ENCODE measurements around the gene MPRIP.

The MPRIP gene

DNA sequence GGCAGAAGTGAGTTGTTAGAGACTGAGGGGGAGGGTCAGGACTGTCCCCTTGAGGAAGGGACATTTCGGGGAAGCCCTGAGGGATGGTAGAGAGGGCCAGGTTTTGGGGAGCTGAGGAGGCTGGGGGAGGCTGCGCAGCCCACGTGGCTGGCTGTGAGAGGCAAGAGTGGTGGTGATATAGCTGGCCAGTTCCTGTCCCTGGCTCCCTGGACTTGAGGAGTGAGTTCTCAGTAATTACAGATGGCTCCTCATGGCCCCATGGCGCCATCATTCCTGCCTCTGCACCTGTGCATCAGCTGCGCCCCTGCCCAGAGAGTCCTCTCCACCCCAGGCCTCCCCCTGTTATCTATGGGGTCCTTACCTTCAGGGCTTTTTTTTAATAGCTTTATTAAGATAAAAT lies 30.3 kb downstream of the MPRIP start:
- DNase-seq: no peak

DNA sequence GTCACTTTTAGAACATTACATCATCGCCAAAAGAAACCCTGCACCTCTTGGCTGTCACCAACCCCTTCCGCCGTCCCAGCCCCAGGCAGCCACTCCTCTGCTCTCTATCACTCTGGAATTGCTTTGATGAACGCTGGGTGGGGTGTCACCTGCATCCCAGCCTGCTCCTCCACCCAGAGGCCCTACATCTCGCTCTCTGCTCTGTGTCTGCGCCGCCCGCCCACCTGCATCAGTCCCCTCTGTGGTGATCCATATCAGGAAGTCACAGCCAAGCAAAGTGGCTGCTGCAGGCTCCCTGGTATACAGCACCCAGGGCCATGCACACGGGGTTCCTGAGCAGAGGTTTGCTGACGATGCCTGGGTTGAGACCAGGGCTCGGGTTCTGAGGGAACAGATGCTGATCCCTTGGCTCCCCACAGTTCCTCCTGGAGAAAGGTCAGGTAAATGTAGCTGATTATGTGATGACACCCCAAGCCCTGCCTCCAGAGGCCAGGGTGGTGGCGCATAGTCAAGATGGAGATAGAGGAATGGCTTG lies 30.8 kb downstream of the MPRIP start:
- no peak for DNase-seq

DNA sequence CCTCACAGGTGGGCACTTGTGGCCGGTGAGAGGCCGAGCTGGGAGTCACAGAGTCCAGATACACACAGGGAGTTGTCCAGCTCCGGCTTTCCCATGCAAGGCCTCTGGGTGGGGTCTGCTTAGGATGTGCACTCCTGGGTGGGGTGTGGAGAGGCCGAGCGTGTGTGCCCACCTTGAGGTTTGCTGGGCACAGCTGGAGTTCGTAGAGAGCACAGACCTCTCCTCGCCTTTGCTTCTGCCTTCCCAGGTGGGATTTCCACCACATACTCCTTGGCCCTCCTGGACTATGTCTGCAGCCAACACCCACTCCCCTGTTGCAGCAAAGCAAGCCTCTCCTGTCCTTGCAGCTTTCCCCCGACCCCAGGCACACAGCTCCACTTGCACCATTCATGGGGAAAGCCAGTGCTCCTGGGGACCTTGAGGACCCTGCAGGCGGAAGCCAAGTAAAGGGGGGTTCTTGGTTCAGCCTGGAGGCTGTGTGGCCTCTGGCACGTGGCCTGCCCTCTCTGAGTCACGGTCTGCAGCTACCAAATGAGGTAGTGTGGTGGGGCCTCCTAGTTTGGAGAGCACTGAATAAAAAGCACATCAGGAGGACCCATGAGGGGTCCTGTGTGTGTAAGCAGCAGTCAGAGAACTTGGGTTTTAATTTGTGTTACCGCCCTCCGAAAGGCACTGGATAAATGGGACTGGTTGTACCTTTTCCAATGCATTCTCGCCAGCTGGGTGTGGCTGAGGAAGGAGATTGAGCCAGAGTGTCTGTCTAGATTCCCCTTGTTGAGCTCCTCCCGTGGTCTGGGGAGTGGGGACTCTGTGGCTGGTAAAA lies 31.5 kb downstream of the MPRIP start:
- no peak for DNase-seq

DNA sequence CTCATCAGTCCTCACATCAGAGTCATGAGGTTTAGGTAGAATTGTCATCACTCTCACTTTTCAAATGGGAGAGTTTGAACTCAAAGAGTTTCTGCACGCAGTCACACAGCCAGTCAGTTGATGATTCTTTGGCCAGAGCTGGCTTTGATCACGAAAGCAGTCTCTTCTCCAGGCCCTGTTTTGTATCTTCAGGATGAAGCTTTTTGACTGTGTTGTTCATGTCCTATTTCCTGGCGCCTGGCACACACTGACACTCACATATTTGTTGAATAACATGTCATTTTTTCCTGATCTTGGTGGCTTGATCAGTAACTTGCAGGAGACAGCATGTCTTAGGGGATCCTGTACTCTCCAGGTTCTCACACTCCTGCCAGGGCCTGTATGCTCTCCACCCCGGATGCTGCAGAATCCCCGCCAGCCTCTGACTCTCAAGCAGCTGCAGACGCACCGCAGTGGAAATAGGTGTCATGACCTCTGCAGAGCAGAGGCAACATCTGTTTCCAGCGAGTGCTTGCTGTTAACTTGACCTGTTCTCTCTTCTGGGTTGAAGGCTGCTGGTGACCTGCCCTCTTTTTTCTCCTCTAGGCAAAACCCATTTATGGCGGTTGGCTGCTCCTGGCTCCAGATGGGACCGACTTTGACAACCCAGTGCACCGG lies 33.0 kb downstream of the MPRIP start:
- DNase-seq: no peak

DNA sequence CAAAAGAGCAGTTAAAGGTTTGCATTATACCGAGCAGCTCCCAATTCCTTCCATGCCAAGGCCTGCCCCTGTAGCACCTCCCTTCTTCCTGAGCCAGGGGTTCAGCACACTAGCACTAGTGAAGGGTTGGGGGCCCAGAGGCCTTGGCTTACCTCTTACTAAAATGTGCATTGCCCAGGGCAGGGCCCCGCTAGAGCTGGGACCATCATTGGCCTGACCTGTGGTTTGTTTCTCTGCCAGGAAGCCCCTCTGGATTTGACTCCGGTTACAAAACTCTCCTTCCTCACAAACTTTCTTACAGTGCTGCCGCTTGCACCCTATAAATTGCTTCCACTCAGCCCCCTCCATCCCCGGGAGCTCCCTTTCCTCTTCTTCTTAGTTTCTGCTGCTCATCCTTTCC lies 33.8 kb downstream of the MPRIP start:
- no peak for DNase-seq

DNA sequence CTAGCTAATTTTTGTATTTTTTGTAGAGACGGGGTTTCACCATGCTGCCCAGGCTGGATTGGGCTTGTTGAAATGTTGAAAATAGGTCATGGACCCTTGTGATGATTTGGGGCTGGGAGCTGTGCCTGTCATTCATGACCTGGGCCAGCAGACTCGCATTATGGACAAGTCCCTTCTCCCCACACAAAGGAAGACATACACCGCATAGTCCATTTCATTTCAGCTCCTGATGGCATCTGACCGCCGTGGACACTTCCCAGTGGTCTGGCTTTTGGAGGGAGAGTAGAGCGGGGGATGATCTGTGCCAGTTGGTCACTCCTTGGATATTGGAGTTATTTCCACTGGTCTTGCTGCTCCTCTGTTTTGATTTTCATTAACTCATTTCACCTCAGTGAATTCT lies 34.8 kb downstream of the MPRIP start:
- DNase-seq: no peak

DNA sequence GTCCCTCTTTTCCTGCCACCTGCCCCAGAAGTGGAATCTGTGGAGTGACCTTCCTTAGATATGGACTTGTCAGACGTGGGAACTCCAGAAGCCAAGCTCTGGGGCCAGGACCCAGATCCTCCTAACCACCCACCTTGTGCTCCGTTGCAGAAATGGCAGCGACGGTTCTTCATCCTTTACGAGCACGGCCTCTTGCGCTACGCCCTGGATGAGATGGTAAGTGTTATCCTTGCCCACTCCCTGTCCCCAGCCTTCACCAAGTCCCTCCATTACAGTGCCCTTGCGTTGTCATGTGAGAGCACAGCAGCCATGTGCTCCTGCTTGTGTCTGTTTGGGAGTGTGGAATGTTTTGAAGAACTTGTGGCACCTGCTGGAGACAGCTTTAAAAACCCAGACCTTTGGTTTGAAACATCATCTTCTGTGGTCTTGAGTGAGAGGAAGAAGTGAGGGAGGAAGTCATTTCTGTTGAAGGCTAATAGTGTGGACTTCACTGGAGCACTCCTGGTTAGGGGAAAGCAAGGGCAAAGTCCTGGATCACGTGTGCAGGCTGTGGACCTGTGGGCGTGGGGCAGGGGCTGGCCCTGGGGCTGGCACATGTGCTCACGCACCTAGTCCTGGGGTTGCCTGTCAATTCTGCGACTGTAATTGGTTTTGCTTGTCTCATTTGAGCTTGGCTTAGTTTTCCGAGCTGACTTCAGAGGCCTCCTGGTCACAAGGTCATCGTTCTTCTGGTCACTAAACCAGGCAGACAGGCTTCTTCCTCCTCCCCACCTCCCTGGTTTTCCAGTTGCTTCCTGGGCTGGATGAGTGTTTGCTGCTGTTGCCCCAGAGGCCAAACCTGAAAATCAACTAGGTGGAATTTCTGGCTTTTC lies 35.8 kb downstream of the MPRIP start:
- DNase-seq: no peak

DNA sequence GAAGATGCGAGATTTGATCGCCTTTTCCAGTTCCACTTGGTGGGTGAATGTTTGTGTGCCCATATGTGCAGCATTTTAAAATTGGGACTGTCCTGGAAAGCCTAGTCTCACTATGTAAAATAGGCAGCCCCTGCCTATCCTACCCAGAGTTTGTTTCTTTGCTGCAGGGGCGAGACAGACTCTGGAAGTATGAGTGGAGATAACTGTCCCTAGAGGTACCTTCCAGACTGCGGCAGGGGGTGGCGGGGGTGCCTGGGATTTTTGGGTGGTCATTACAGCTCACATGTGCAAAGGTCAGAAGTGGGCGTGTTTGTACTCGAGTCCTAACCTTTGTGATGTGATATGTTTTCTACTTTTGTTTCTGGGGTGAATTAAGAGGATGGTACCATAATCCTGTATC lies 36.6 kb downstream of the MPRIP start:
- no peak for DNase-seq

DNA sequence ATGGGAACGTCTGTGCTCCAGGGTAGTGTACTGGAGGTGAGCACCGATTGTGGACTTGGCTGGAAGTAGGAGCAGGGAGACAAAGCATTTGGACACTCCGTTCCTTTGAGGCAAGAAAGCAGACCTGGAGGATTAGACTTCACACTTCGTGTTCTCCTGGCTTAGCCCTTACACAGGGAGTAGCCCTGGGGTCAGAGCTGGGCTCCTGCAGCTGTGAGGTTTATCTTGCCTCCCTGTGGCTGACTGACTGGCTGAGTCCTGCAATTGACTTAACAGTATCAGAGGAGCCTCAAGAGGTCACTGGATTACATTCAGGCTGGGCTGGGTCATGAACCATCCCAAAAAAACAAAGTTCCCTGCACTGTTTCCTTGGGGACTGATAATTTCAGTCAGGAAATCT lies 37.1 kb downstream of the MPRIP start:
- no peak for DNase-seq

DNA sequence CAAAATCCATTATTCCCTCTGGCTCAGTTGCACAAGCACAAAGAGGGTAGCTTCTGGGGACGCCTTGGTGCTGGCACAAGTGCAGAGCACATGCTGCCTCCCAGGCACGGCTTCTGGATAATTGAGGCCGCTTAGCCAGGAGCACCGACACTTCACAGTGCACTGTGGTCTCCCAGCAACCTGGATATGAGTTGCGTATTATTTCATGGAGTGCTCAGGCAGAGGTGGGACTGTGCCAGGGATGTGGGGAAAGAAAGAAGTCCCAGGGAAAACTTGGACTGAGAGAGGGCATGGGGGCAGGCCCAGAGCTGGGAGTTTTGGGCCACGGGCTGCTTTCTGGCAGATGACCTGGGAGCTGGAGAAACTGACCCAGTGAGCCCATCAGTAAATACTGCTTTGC lies 37.5 kb downstream of the MPRIP start:
- DNase-seq: no peak

DNA sequence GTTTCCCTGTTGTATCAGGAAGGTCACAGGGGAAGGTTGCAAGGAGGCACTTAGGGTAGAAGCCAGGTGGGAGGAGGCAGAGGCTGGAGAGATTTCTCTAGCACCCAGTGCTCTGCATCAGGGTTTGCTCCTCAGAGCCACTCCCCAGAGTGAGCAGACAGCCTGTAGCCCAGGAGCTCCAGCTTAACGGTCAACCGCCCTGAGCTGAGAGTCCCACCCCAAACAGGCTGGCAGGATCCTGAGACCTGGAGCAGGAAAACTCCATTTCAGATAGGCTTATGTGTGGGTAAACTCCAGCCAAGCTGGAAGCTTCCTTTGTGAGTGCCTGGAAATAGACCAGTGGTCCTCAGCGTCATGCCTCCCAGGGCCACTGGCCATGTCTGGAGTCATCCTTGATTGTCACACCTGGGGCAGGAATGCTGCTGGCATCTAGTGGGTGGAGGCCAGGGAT lies 37.9 kb downstream of the MPRIP start:
- DNase-seq: no peak

DNA sequence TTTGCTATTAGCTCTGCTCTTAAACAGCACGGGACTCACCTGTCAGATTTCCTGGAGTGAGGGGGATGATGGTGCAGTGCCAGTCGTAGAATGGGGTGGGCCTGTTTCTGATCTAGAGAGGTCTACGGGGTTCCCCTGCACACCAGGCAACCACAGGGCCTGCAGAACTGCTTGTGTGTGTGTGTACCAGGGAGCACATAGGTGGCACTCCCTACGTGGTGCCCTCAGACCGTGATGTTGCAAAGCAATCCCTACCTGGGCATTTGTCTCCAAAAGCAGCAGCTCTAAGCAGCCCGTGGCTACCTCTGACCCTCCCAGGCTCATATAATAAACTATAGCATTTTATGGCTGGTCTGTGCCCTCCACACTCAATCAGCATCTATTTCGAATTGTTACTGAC lies 38.5 kb downstream of the MPRIP start:
- no peak for DNase-seq

DNA sequence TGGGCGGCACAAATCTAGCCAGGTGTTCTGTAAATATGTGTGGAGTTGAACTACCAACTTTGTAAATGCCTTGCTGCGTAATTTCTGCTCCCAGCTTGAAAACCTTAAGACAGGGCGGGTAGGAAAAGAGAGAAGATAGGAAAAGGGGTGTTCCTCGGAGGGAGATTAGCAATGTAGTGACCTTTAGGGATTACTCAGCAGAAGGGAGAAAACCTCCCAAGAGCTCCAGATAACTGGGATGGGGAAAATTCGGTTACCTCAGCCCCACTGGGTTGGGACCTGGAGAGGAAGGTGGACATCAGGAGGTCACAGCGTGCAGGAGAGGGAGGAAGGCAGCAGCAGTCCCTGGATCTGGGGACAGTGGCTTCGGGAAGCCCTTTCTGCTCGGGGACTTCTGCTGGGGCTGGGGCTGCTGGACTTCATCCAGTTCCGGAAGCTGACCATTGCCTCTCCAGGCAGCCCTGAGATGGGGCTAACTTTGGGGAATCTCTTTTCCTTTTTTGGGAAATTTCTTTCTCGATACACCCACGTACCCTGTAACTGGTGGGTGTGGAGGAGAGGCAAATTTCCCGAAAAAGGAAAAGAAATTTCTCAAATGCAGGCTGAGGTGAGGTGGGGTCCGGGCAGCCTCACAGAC lies 39.2 kb downstream of the MPRIP start:
- no peak for DNase-seq

DNA sequence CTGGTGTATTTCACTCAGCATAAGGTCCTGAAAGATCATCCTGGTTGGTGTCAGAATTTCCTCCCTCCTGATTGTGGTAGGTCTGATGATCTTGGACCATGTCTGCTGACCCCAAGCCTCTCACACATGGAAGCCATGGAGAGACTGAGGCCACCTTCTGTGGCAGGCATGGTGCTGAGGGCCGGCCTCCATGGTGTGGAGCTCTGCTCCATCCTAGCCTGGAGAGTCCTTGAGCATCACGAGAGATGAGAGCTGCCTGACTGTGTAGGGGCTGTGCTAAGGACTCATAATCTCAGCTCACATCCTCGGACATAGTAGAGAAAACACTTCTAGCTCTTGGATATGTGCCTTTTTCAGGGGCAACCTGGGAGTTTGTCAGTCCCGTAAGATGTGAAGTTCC lies 40.6 kb downstream of the MPRIP start:
- DNase-seq: no peak

DNA sequence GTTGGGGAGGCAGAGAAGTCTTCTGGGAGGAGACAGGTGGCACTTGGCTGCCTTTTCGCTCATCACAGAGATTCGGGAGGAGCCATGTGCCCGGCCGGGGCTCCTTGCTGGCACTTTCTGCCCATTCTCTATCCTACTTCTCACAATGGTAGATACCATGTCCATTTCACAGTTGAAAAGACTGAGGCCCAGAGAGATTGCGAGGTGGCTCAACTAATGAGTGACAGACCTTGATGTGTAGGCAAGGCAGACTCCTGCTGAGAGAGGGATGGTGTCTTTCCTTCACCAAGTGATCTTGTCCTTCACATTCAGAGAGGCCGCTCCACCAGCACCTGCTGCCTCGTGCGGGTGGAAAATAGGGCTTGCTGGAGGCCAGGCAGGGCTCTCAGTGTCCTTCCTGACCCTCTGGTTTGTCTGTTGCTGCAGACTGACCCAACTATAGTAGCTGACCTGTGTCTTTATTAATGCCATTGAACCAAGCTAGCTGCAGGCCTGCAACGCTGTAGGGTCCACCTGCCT lies 42.1 kb downstream of the MPRIP start:
- no peak for DNase-seq

DNA sequence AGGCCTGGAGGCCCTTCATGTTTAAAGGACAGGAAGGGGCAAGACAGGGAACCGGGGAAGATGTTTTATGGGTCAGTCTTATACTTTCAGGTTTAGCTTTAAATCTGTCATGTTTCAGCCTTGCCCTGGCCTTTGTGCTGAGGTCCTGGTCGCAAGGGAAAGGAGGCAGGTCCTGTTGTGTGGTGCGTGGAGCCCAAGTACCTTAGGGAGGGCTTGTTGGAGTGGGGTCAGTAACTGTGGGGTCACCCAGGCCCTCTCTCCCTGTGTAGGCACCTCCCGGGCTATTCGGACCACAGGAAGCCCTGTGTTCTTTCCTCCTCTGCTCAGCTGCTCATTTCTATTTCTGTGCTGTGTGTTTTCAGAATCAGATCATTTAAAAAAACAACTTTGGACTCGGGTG lies 42.7 kb downstream of the MPRIP start:
- no peak for DNase-seq

DNA sequence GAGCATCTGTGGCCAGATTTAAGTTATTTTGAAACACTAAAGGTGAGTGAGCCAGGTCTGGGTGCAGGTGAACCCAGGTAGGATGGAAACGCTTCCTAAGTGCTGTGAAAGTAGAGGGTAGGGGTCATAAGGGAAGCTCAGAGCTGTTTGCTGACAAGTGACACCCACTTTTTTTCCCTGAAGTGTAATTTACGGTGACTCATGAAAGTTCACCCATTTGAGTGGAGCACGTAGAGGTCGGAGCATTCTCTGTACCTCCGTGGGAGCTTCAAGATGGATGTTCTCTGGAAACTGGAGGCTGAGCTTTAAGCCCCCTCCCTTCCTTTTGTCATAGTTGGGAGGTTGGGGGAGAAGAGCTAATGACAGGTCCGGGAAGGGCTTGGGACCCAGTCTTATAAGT lies 44.3 kb downstream of the MPRIP start:
- DNase-seq: no peak

DNA sequence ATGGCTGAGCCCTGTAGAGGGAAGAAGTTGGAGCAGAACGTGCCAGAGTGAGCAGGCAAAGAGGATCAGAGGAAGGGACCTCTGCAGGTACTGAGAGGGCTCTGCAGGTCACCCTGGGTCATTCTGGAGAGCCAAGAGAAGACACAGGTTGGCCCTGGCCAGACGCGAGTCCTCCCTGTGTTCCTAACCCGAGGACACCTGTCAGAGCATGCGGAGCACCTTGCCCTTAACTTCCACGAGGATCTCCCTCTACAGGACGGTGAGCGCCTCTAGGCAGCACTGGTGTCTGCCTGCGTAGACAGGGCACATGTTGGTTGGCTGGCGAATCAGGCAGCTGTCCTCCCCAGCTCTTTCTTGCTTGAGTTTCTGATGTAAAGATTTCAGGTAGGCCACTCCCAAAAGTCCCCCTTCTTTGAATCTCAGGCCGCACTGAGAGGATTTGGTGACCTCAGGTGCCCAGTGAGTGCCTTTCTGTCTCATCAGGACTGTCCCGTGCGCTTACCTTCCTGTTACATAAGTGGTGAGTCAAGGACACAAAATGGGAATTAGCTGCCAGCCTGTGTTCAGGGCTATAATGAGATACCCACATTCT lies 45.3 kb downstream of the MPRIP start:
- DNase-seq: no peak

DNA sequence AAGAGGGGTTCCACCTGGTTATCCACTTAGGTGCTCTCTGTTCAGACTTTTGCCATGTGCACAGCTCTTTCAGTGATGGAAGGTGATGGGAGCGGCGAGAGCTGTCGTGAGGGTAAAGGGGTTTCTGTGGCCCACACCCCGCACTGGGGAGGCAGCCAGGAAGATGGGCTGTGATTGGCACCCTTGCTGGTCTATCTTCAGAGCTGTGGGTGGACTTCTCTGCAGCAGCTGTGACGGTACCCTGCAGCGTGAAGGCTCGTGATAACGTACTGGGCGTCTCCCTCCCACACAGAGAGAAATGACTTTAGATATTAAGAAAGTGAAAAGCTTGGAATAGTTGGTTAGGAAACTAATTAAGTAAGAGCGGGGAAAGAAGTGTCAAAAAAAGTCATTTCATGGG lies 45.8 kb downstream of the MPRIP start:
- no peak for DNase-seq

DNA sequence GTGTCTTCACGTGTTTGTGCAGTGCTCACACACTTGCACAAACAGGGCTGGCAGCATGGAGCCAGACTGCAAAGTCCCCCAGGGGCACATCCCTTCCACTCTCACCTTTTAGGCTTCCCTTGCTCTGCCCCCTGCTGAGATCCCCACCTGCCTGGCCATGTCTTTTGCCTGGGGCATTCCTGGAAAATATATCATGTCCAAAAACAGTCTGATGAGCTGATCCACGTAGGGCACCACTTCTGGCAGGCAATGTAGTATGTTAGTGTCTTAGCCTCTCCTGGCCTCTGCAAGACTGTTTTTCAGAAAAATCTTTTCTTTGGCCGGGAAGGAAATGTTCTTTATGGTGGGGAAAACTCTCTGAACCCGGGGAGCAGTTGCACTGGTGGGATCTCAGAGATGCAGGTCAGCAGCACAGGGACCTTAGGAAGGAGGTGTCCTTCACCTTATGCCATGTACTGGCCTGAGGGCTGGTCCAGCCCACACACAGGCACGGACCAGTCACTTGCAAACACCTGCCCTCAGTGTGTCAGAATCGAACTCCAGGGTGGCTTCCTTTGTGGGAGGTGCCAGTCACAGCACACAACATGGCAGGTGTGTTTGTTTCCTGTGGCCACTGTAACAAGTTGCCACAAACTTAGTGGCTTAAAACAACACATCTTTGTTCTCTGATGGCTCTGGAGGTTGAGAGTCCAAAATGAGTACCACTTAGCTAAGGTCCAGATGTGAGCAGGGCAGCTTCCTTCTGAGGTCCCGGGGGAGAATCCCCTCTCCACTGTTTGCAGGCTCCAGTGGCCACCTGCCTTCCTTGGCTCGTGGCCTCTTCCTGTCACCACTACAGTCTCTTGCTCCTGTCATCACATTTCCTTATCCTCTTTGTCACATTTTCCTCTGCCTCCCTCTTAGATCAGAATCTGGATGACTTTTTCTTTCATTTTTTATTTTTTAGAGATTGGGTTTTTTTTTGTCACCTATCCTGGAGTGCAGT lies 46.6 kb downstream of the MPRIP start:
- DNase-seq: no peak

Data from SW 1271 (cell line).